ENCODE results near the gene ALDH8A1.

ALDH8A1 gene

DNA sequence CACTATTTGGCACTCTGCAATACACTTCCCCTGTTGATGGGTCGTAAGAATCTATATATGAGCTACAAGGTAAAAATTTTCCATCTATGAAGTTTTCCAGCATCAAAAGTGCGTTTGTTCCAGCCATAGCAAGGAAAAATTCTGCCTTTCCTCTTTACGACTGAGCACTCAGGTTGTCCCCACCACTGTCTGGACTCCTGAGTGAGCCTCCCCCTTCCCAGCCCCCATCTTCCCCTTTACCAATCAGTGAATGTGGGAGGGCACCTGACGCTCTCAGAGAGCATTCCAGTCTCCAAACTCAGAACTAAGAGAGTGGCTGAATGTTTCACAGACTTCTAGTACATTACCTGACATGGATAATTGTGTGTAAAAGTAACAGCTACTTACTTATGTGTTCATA lies at the start of gene ALDH8A1:
ALDH8A1 (minus strand) TSS at position 175 of the 400 bp plus-strand sequence; CDS start at position 127, 48 bp downstream.
- no peak for DNase-seq

GRCh38 chr6:134999107-134999506 lies 49.2 kb upstream of the ALDH8A1 start:
- no peak for DNase-seq

DNA sequence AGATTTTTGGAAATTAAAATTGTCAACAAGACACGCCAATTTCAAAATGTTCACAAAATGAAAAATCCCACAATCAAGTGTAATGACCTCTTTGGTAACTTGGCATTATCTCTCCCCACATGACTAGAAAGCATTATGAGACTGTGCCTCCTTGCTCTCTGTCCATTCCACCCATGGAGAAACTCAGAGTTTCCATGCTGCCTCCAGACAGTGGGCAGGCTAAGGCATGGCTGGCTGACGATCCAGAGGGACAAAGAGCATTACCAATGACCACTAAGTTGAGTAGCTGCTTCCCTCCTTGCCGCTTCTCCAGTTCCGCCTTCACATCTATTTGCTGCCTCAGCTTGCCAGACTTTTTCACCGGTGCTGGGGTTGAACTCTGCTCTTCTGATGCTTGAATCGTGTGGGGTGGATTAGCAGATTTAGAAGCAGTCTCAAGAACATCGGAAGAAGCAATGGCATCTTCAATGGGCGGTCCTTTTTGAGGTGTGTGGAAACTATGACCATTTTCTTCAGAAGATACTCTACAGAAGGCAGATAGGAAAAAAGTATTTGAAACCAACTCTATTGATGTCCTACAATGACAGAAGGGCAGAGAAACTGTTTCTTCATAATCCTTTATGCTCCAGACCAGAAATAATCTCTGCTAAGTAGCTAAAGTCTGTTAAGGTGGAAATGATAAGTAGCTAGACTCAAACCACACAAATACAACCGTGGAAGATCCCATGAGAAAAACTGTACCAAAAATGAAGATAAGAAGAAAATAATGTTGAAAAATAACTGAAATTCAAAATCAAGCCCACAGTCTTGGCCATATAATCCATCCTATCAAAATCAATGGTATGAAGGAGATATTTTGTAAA lies 47.5 kb upstream of the ALDH8A1 start:
- no peak for DNase-seq

- DNase-seq, result no peak
Observed at GRCh38 chr6:134995536-134995935, 45.6 kb upstream of the ALDH8A1 start.

DNA sequence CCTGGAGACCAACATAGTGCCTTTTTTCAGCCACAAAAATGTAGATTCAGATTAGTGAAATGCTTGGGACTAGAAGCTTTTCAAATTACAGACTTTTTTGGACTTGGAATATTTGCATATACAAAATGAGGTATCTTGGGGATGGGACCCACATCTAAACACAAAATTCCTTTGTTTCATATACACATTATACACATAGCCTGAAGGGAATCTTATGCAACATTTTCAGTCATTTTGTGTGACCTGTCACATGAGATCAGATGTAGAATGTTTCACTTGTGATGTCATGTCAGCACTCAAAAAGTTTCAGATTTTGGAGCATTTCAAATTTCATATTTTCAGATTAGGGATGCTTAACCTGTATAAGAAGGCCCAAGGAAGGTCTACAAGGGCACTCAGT lies 44.5 kb upstream of the ALDH8A1 start:
- no peak for DNase-seq

DNA sequence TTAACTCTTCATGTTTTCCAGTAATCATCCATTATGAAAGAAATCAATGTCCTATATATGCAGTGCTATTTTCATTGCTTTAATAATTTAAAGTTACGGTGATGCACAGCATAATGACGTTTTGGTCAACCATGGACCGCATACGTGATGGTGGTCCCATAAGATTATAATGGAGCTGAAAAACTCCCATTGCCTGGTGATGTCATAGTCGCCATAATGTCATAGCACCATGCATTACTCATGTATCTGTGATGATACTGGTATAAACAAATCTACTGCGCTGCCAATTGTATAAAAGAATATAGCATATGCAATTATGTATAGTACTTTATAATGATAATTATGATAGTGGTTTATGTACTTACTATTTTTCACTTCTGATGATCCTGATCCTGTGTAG lies 42.3 kb upstream of the ALDH8A1 start:
- no peak for DNase-seq

DNA sequence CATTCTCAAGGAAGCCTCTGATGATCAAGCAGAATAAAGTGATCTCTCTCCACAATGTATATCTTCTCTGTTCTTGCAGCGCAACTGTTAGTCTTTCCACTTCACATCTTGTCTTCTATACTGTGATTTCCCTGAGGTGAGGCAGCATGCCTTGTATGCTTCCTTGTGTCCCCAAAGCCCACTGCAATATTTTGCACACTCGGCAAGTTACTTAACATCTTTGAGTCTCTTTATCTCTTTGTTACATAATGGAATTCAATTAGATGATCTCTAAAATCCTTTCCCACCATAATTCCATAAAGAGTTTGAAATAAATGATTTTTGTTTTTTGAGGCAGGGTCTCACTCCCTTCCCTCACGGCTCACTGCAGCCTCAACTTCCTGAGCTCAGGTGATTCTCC lies 40.4 kb upstream of the ALDH8A1 start:
- no peak for DNase-seq

DNA sequence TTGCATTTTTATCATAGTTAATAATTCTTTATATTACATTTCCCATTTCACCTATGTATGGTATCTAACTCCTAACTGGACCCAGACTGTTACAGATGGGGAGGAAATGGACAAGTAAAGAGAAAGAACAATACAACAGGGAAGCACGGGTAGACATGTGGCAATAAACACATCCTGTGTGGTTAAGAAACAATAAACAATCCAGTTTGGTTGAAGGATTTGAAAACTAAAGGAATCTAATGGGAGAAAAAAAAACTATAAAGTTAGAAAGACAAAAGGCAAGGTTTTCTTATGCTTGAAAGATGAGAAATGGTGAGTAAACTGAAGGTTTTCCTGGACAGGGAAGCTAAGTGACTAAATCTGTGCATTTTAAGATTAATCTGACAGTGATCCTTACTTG lies 34.9 kb upstream of the ALDH8A1 start:
- no peak for DNase-seq

- no peak for DNase-seq
Observed at GRCh38 chr6:134983823-134984222, 33.9 kb upstream of the ALDH8A1 start.

DNA sequence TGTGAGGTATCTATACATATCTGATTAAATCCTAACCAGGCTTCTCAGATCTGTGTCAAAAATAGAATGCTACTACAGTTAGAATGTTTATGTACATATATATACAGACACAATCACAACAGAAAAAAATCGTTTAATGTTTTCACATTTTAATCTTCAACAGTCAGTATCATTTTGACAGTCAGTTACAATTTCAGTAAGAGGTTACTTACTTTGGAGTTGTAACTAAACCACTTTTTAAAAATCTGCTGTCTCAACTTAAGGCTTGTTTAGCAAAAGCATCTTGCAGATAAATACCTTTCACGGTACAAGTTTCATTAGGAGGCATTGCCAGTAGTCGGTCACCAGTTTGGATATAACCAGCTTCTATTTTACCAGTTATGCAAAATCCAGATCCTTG lies 32.3 kb upstream of the ALDH8A1 start:
- no peak for DNase-seq

GRCh38 chr6:134980846-134981245 lies 30.9 kb upstream of the ALDH8A1 start:
- peak; percentile 10 for DNase-seq

GRCh38 chr6:134979142-134979541 lies 29.2 kb upstream of the ALDH8A1 start:
- DNase-seq, result peak; percentile 69

- DNase-seq, result no peak
Observed at GRCh38 chr6:134974370-134974769, 24.5 kb upstream of the ALDH8A1 start.

DNA sequence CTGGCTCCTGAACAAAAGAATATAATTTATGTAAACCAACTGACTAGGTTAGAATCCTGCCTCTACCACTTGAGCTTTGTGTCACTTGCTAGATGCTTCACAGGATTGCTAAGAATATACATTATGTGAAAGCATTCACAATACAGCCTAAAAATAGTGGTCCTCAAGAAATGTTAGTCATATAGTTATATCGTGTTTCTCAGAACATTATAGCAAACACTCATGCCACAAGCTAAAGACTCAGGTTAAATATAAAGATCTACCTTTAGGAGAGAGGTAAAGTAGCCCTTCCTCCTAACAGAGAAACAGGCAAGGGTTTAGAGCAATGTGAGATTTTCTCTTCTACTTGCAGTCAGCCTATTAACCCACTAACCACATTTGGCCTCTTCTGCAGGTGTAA lies 17.8 kb upstream of the ALDH8A1 start:
- DNase-seq, result no peak

GRCh38 chr6:134964451-134965203 lies 14.7 kb upstream of the ALDH8A1 start:
- no peak for DNase-seq

- no peak for DNase-seq
Observed at GRCh38 chr6:134962421-134962820, 12.5 kb upstream of the ALDH8A1 start.

DNA sequence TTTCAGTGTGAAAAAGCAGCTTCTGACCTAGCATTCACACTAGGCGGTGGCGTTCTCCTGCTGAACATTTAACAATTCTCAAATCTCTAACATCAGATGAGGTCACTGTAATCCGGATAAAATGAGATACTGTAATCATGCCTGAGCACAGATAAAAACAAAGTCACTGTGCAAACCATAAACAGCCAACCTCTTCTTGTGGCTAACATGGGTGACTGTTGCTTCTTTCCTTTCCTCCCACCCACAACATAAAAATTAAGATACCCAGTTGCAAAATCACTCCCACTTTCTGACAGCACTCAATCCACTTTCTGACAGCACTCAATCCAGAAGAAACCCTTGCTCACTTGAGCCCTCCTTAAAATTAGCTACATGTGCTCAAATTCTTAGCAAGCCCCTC lies 11.5 kb upstream of the ALDH8A1 start:
- DNase-seq, result no peak

GRCh38 chr6:134959603-134960002 lies 9.7 kb upstream of the ALDH8A1 start:
- DNase-seq, result no peak

DNA sequence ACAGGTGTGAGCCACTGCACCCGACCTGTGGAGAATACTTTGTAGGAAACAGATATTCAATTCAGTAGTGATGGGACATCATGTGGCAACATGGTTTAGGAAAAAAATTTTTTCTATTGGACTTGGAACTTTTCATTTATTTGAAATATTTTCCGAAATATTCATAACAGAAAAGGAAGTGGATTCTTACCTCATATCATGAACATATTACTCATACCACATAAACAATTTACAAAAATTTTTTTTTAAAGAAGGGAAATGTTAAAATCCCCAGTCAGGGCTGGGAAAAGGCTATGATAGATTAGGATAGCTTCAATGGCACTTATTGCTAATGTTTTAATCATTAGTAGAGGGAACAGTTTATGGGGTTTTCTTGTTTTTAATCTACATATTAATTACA lies 6.8 kb upstream of the ALDH8A1 start:
- no peak for DNase-seq

DNA sequence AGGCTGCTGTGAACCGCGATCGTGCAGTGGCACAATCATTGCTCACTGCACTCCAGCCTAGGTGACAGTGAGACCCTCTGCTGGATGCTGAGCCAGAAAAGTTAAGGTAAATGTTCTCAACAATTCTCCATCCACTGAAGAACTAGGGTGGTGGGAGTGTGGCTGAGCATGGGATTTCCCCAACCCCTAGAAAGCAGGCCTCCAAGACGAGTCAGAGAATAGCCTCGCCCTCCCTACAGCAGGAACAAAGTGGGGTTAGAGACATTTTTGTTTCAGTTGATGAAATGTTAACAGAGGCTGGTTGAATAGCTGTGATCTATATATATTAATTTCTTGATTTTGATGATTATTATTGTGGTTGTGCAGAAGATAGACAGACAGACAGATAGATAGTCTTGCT lies 6.1 kb upstream of the ALDH8A1 start:
- no peak for DNase-seq

- no peak for DNase-seq
Observed at GRCh38 chr6:134954272-134955000, 4.5 kb upstream of the ALDH8A1 start.

DNA sequence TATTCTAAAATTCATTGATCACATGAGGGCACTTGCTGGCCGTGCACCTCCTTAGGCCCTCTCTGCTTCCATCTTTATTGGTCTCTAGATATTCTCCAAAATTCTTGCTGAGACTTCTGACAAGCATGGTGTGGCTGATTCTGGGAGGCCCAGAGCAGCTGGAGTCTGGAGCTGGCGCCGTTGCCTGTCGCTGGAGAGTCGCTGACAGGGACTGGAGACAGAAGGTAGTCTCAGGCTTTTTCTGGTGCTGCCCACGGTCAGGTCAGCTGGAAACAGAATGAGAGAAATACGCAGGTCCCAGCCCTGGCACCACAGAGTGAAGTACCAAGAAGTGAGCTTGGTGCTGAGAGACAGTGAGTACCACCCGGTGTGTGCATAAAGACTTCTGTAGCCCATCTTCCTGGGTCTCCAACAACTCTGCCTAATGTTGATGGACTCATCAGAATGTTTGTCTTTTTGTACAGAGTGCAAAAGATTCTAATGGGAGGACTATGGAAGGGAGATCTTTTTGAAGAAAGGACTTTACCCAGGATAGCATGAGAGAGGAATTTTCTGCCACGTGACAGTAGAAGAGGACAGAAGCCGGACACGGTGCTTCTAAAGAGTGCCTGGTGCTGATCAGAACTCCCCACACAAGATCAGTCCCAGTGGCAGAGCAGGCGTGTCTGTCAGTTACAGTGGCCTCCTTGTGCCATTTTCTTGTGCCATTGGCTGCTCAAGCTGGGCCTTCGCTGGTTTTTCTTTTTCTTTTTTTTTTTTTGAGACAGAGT lies 1.8 kb upstream of the ALDH8A1 start:
- no peak for DNase-seq

- DNase-seq, result no peak
Observed at GRCh38 chr6:134950482-134950881, 581 bp upstream of the ALDH8A1 start.
